ENCODE data around the gene CTNNA1. TPM values are rescaled to one million over a fixed set of nuclear protein-coding genes. Genes with fewer than 3 reads are reported as not detected.

The CTNNA1 gene
- total RNA-seq, 2 donors from 2014 or later: 266 to 322 TPM

DNA sequence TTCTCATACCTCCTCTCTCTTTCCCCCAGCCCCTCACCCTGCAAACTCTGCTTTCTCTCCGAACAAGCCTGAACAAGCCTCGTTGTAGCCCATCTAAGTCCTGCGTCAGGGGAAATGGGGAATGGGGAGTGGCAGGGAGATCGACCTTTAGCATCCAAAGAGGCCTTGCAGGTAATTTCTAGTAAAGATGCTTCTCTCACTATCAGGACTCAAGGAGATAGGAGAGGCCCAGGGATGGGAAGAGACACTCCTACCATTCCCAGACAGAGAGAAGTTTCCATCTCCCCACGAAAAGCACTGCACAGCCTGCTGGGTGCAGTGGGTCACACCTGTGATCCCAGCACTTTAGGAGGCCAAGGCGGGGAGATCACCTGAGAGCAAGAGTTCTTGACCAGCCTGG, 44.4 kb upstream of the CTNNA1 start:
- Histone ChIP-seq H3K27ac (no peak overlapping the region), H3K4me3 (no peak overlapping the region), H3K27me3 (replicated peaks; ENCODE audit: insufficient read depth) (no peaks in the 10 kb centered on the region), H3K4me1 (ENCODE audit: control insufficient read depth in 1 of 2, low read depth in 2 of 2) (no peaks in the 10 kb centered on the region), H3K36me3 (no peaks in the 10 kb centered on the region), H3K9me3 (no peaks in the 10 kb centered on the region)
- TF ChIP-seq, protein P1, sequence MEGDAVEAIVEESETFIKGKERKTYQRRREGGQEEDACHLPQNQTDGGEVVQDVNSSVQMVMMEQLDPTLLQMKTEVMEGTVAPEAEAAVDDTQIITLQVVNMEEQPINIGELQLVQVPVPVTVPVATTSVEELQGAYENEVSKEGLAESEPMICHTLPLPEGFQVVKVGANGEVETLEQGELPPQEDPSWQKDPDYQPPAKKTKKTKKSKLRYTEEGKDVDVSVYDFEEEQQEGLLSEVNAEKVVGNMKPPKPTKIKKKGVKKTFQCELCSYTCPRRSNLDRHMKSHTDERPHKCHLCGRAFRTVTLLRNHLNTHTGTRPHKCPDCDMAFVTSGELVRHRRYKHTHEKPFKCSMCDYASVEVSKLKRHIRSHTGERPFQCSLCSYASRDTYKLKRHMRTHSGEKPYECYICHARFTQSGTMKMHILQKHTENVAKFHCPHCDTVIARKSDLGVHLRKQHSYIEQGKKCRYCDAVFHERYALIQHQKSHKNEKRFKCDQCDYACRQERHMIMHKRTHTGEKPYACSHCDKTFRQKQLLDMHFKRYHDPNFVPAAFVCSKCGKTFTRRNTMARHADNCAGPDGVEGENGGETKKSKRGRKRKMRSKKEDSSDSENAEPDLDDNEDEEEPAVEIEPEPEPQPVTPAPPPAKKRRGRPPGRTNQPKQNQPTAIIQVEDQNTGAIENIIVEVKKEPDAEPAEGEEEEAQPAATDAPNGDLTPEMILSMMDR (IDR thresholded peaks at IDR 0.05): no peak
- no peak for DNase-seq (ENCODE audit: low spot score)
- no peak for ATAC-seq (ENCODE audit: insufficient number of reproducible peaks, low FRiP score, low read depth)

GRCh38 chr5:138709202-138709601, 44.0 kb upstream of the CTNNA1 start:
- no peak overlapping the region for H3K27ac ChIP-seq
- no peaks in the 10 kb centered on the region for H3K27me3 ChIP-seq (replicated peaks; ENCODE audit: insufficient read depth)
- DNase-seq (ENCODE audit: low spot score) (no peak), ATAC-seq (ENCODE audit: insufficient number of reproducible peaks, low FRiP score, low read depth) (no peak)
- TF ChIP-seq, protein P1 (IDR thresholded peaks at IDR 0.05): no peak
- H3K4me1 ChIP-seq (ENCODE audit: control insufficient read depth in 1 of 2, low read depth in 2 of 2): no peaks in the 10 kb centered on the region
- no peak overlapping the region for H3K4me3 ChIP-seq
- H3K36me3 ChIP-seq: no peaks in the 10 kb centered on the region
- H3K9me3 ChIP-seq: no peaks in the 10 kb centered on the region

- no peak for ATAC-seq (ENCODE audit: insufficient number of reproducible peaks, low FRiP score, low read depth)
- no peaks in the 10 kb centered on the region for H3K36me3 ChIP-seq
- H3K27me3 ChIP-seq (replicated peaks; ENCODE audit: insufficient read depth): no peaks in the 10 kb centered on the region
- TF ChIP-seq, protein P1 (IDR thresholded peaks at IDR 0.05): no peak
- H3K4me1 ChIP-seq (ENCODE audit: control insufficient read depth in 1 of 2, low read depth in 2 of 2): no peaks in the 10 kb centered on the region
- DNase-seq (ENCODE audit: low spot score): no peak
- H3K4me3 ChIP-seq: no peak overlapping the region
- H3K27ac ChIP-seq: no peak overlapping the region
- no peaks in the 10 kb centered on the region for H3K9me3 ChIP-seq
Observed at GRCh38 chr5:138711087-138711486, 42.1 kb upstream of the CTNNA1 start.

- Histone ChIP-seq H3K9me3 (no peaks in the 10 kb centered on the region), H3K4me1 (ENCODE audit: control insufficient read depth in 1 of 2, low read depth in 2 of 2) (no peaks in the 10 kb centered on the region), H3K36me3 (no peaks in the 10 kb centered on the region), H3K4me3 (no peak overlapping the region), H3K27ac (no peak overlapping the region), H3K27me3 (replicated peaks; ENCODE audit: insufficient read depth) (no peaks in the 10 kb centered on the region)
- DNase-seq (ENCODE audit: low spot score): no peak
- TF ChIP-seq, protein P1 (IDR thresholded peaks at IDR 0.05): no peak
- ATAC-seq (ENCODE audit: insufficient number of reproducible peaks, low FRiP score, low read depth): no peak
Observed at GRCh38 chr5:138711811-138712210, 41.4 kb upstream of the CTNNA1 start.

DNA sequence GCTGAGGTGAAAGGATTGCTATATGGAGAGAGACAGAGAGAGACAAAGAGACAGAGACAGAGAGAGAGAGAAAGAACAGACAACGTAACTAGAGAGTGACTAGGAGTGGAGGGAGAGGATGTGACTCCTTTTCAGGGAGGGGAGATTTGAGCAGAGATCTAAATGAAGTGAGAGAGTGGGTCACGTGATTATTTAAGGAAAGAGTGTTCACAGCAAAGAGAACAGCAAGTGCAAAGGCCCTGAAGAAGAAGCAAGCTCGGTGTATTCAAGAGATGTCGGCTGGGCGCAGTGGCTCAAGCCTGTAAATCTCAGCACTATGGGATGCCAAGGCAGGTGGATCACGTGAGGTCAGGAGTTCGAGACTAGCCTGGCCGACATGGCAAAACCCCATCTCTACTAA, 40.9 kb upstream of the CTNNA1 start:
- H3K27ac ChIP-seq: no peak overlapping the region
- ATAC-seq (ENCODE audit: insufficient number of reproducible peaks, low FRiP score, low read depth) (no peak), DNase-seq (ENCODE audit: low spot score) (no peak)
- H3K27me3 ChIP-seq (replicated peaks; ENCODE audit: insufficient read depth): no peaks in the 10 kb centered on the region
- H3K9me3 ChIP-seq: no peaks in the 10 kb centered on the region
- H3K4me1 ChIP-seq (ENCODE audit: control insufficient read depth in 1 of 2, low read depth in 2 of 2): no peaks in the 10 kb centered on the region
- H3K4me3 ChIP-seq: no peak overlapping the region
- H3K36me3 ChIP-seq: no peaks in the 10 kb centered on the region
- TF ChIP-seq, protein P1 (IDR thresholded peaks at IDR 0.05): no peak

All from thoracic aorta (tissue), 2 donors.